Peyer's patch (tissue), 4 donors: ENCODE measurements around the gene ASCC3.

Source experiments
- POLR2A ChIP-seq, 2 donors: fragments of 450-650 bp; IDR thresholded peaks; one replicate each; pipeline ENCODE4 v1.5.1; 2017; ENCODE audit warnings: antibody characterized with exemption in 2 of 2, mild to moderate bottlenecking in 2 of 2, moderate library complexity in 2 of 2
- TF ChIP-seq, protein P1 (sequence below), 6 experiments: fragments of 450-650 bp in 4 of 6; fragments of 200-600 bp in 2 of 6; sonication (generic) in 1 of 6; IDR thresholded peaks; one replicate each; pipeline ENCODE4 v1.5.1; 2017 to 2019; ENCODE audit warnings: antibody characterized with exemption in 6 of 6, mild to moderate bottlenecking in 3 of 6, moderate library complexity in 1 of 6

GRCh38 chr6:100469101-100469859 lies 411.8 kb downstream of the ASCC3 start:
- TF ChIP-seq, protein P1, sequence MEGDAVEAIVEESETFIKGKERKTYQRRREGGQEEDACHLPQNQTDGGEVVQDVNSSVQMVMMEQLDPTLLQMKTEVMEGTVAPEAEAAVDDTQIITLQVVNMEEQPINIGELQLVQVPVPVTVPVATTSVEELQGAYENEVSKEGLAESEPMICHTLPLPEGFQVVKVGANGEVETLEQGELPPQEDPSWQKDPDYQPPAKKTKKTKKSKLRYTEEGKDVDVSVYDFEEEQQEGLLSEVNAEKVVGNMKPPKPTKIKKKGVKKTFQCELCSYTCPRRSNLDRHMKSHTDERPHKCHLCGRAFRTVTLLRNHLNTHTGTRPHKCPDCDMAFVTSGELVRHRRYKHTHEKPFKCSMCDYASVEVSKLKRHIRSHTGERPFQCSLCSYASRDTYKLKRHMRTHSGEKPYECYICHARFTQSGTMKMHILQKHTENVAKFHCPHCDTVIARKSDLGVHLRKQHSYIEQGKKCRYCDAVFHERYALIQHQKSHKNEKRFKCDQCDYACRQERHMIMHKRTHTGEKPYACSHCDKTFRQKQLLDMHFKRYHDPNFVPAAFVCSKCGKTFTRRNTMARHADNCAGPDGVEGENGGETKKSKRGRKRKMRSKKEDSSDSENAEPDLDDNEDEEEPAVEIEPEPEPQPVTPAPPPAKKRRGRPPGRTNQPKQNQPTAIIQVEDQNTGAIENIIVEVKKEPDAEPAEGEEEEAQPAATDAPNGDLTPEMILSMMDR (IDR thresholded peaks at IDR 0.05), result no peak
- no peak for TF ChIP-seq POLR2A (IDR thresholded peaks at IDR 0.05)
